GM12878 (cell line): ENCODE measurements around the gene ADCYAP1R1. TPM values are rescaled to one million over a fixed set of nuclear protein-coding genes. Genes with fewer than 3 reads are reported as not detected.

Experiments
- ATAC-seq: fragments of 200-7000 bp; cut with Tn5 transposase; 3 replicates; pipeline ENCODE4 v1.9.1; 2020; ENCODE audit warnings: mild to moderate bottlenecking, moderate library complexity
- BruUV-seq: library from RNA; stranded (reverse); fragments of 400-500 nt; replicated peaks from 2 replicates; lab custom pipeline; 2021; lab: Mats Ljungman, UMichigan
- CTCF ChIA-PET: fragments of 300-600 bp; sonication (Branson Sonifier 250); formaldehyde crosslinking; extraction: SDS; loops from one replicate; lab custom pipeline; 2021; ENCODE audit warnings: inconsistent platforms; lab: Yijun Ruan, JAX
- POLR2A ChIA-PET: fragments of 350-600 bp; formaldehyde crosslinking; extraction: SDS; loops from one replicate; lab custom pipeline; 2021; ENCODE audit warnings: inconsistent platforms; lab: Charles Lee
- RAD21 ChIA-PET: fragments of 300-600 bp; sonication (Branson Sonifier 250); formaldehyde crosslinking; loops from one replicate; lab custom pipeline; 2023; ENCODE audit warnings: antibody characterized with exemption; ENCODE audit not compliant: unreplicated experiment; lab: Charles Lee
- SMC1A ChIA-PET: fragments of 300-600 bp; sonication (Branson Sonifier 250); formaldehyde crosslinking; loops from one replicate; lab custom pipeline; 2023; ENCODE audit not compliant: unreplicated experiment, uncharacterized antibody; lab: Charles Lee
- DNase-seq: peaks from one replicate; pipeline ENCODE4 v3.0.0-alpha.2; 2011; ENCODE audit warnings: low read depth, low spot score
- FAIRE-seq: peaks from 3 replicates; lab custom pipeline; 2011; peaks lifted over from hg19 to GRCh38; lab: Jason Lieb, UNC
- H2AFZ ChIP-seq: 2 replicates; pipeline ENCODE4 v1.6.0; 2011; ENCODE audit warnings: low read depth, low read length, control low read depth; ENCODE audit not compliant: control insufficient read depth
- H3K27ac ChIP-seq: 2 replicates; pipeline ENCODE4 v1.5.1; 2011; ENCODE audit warnings: control low read depth; ENCODE audit not compliant: control insufficient read depth, insufficient read depth
- H3K27me3 ChIP-seq, 2 experiments: replicated peaks in 1 of 2; 2 replicates each; pipeline versions ENCODE4 v1.6.0 to v1.6.1; 2011; ENCODE audit warnings: low read length in 1 of 2; ENCODE audit not compliant: control insufficient read depth in 2 of 2, insufficient read depth in 2 of 2
- H3K36me3 ChIP-seq, 2 experiments: 2 replicates each; pipeline ENCODE4 v1.5.1; 2011; ENCODE audit warnings: low read length in 1 of 2; ENCODE audit not compliant: control insufficient read depth in 2 of 2, insufficient read depth in 2 of 2
- H3K4me1 ChIP-seq: 2 replicates; pipeline ENCODE4 v1.6.1; 2011; ENCODE audit warnings: mild to moderate bottlenecking, low read length, moderate library complexity, mixed read lengths; ENCODE audit not compliant: control insufficient read depth, insufficient read depth
- H3K4me2 ChIP-seq: 2 replicates; pipeline ENCODE4 v1.6.0; 2011; ENCODE audit warnings: control low read depth; ENCODE audit not compliant: control insufficient read depth, insufficient read depth
- H3K4me3 ChIP-seq: fragments of 200-600 bp; sonication (generic); 2 replicates; pipeline ENCODE4 v1.5.1; 2016
- H3K79me2 ChIP-seq: 2 replicates; pipeline ENCODE4 v1.6.0; 2011; ENCODE audit warnings: low read length; ENCODE audit not compliant: control insufficient read depth, insufficient read depth
- H3K9ac ChIP-seq: 2 replicates; pipeline ENCODE4 v1.8.0; 2011; ENCODE audit warnings: low read length, control low read depth, mixed read lengths; ENCODE audit not compliant: control insufficient read depth, insufficient read depth
- H3K9me3 ChIP-seq: replicated peaks from 3 replicates; pipeline ENCODE4 v1.5.1; 2011; ENCODE audit warnings: mild to moderate bottlenecking, low read length; ENCODE audit not compliant: control insufficient read depth, insufficient read depth
- H4K20me1 ChIP-seq: 2 replicates; pipeline ENCODE4 v1.6.0; 2011; ENCODE audit not compliant: control insufficient read depth, insufficient read depth
- CUX1 ChIP-seq: IDR thresholded peaks from 2 replicates; pipeline ENCODE4 v1.6.1; 2012; ENCODE audit warnings: improper control_type of control experiment, low read depth, low read length; ENCODE audit not compliant: insufficient replicate concordance
- JUNB ChIP-seq: IDR thresholded peaks from 2 replicates; pipeline ENCODE4 v1.6.1; 2016; ENCODE audit warnings: antibody characterized with exemption, mild to moderate bottlenecking
- MAX ChIP-seq: IDR thresholded peaks from 2 replicates; pipeline ENCODE4 v1.6.1; 2012; ENCODE audit warnings: low read depth, low read length, improper control_type of control experiment
- NKRF ChIP-seq: fragments of 450-650 bp; conservative IDR thresholded peaks from 2 replicates; pipeline ENCODE4 v1.6.1; 2017; ENCODE audit warnings: mild to moderate bottlenecking, moderate library complexity
- REST ChIP-seq: IDR thresholded peaks from 2 replicates; pipeline ENCODE4 v1.6.1; 2012; ENCODE audit warnings: mild to moderate bottlenecking, low read depth, low read length
- STAT1 ChIP-seq: fragments of 450-650 bp; conservative IDR thresholded peaks from 2 replicates; pipeline ENCODE4 v1.6.1; 2014; ENCODE audit warnings: antibody characterized with exemption, mild to moderate bottlenecking
- TCF3 ChIP-seq: IDR thresholded peaks from 2 replicates; pipeline ENCODE4 v1.6.1; 2012; ENCODE audit warnings: low read depth, mild to moderate bottlenecking, low read length, borderline replicate concordance; ENCODE audit not compliant: insufficient read depth
- TCF7 ChIP-seq: IDR thresholded peaks from 2 replicates; pipeline ENCODE4 v1.6.1; 2014; ENCODE audit warnings: antibody characterized with exemption, borderline replicate concordance
- USF1 ChIP-seq: IDR thresholded peaks from 2 replicates; pipeline ENCODE4 v1.6.1; 2011; ENCODE audit warnings: borderline replicate concordance, low read depth, mild to moderate bottlenecking, moderate library complexity, mixed read lengths, low read length; ENCODE audit not compliant: insufficient read depth; ENCODE audit errors: extremely low read length
- WGBS: methylation state at CpG from one replicate; pipeline ENCODE4 v1.1.6; 2016; ENCODE audit warnings: low lambda C conversion rate; ENCODE audit not compliant: insufficient replicate concordance, insufficient coverage; ENCODE audit errors: missing lambda C conversion rate; 5-methylcytosine and 5-hydroxymethylcytosine counted together
- in situ Hi-C: fragments of 300-500 bp; cut with MboI; formaldehyde crosslinking; loops from 9 replicates; pipeline ENCODE4 v1.14.3; 2018; ENCODE audit warnings: mixed read lengths
- intact Hi-C: fragments of 100-400 bp; cut with micrococcal nuclease; formaldehyde crosslinking; loops from one replicate; pipeline ENCODE4 v1.14.2; 2022; ENCODE audit not compliant: unreplicated experiment
- polyA plus RNA-seq, 11 experiments: library from polyadenylated mRNA; depleted of rRNA in 4 of 11; unstranded in 6 of 11; stranded (reverse) in 5 of 11; fragments of >200 nt; fragmentation: Nextera tagmentation in 4 of 11; fragmentation: Illumina TruSeq in 1 of 11; extraction: Ambion mirVana in 4 of 11; extraction: Trizol in 1 of 11; gene quantifications; 1 replicate in 1 of 11; 2 replicates in 10 of 11; pipeline versions ENCODE4 v1.2.1 to v1.2.3, GENCODE V29; 2011 to 2016; ENCODE audit warnings: inconsistent platforms in 2 of 11, missing spikeins in 2 of 11, low read depth in 1 of 11
- total RNA-seq, 4 experiments: library from RNA; depleted of rRNA in 3 of 4; stranded (reverse); fragments of >200 nt in 3 of 4; fragmentation: Illumina TruSeq in 1 of 4; extraction: Trizol in 1 of 4; gene quantifications; 2 replicates each; pipeline versions ENCODE4 v1.2.1 to v1.2.3, GENCODE V29; 2013 to 2021

Gene ADCYAP1R1
- total and polyA plus RNA-seq, 10 of the 15 experiments (the other 5 are each of a cell fraction or from before 2014, with no cell fraction given) = not detected

- no peaks in the 10 kb centered on the region for H4K20me1 ChIP-seq
- H2AFZ ChIP-seq = no peak overlapping the region
- ChIA-PET CTCF (interaction anchor here (1.3 kb wide), 1 partner anchor 67 kb away, joined by 4 read pairs; no protein-coding TSS in a partner anchor), RAD21 (no interaction called here), POLR2A (no interaction called here), SMC1A (interaction anchor here (1.1 kb wide), 1 partner anchor 42 kb away, joined by 3 read pairs; no protein-coding TSS in a partner anchor)
- no peaks in the 10 kb centered on the region for H3K4me1 ChIP-seq
- no peaks in the 10 kb centered on the region for H3K79me2 ChIP-seq
- DNase-seq = no peak
- H3K9ac ChIP-seq = no peak overlapping the region
- peaks cover 0 to 4% of the 10 kb centered on the region in 2 experiments; a peak in 2 of 4 replicates for H3K27me3 ChIP-seq
- intact Hi-C loops (no loop called here), in situ Hi-C loops (no loop called here)
- no peak overlapping the region for H3K4me2 ChIP-seq
- no peak for FAIRE-seq
- ATAC-seq = no peak
- WGBS = 44% methylated on average over 5 of the region's 5 CpGs
- H3K9me3 ChIP-seq = no peaks in the 10 kb centered on the region
- BruUV-seq = no TSS peak
- no peak overlapping the region for H3K27ac ChIP-seq
- TF ChIP-seq MAX (no peak), NKRF (no peak), CUX1 (no peak), STAT1 (no peak), USF1 (no peak), JUNB (no peak), TCF3 (no peak), TCF7 (no peak), REST (no peak)
- no peaks in the 10 kb centered on the region for H3K36me3 ChIP-seq
- no peak overlapping the region for H3K4me3 ChIP-seq
These were observed 3.4 kb downstream of the ADCYAP1R1 start for GRCh38 chr7:31055471-31055870.
